Measurements from ENCODE around the gene DEXI. TPM values are rescaled to one million over a fixed set of nuclear protein-coding genes. Genes with fewer than 3 reads are reported as not detected.

Gene DEXI
- total and polyA plus RNA-seq, 2 of the 13 experiments (the other 11 are each of a cell fraction or from before 2014, with no cell fraction given), result 51.5 to 70.4 TPM

- TF ChIP-seq, protein P1, sequence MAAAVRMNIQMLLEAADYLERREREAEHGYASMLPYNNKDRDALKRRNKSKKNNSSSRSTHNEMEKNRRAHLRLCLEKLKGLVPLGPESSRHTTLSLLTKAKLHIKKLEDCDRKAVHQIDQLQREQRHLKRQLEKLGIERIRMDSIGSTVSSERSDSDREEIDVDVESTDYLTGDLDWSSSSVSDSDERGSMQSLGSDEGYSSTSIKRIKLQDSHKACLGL (CRISPR knock-in tag; IDR thresholded peaks at IDR 0.05), result no peak; the same call in 1 of the 2 replicates
- TF ChIP-seq ZNF12 (CRISPR knock-in tag; IDR thresholded peaks at IDR 0.05) (no peak), ZNF343 (CRISPR knock-in tag; IDR thresholded peaks at IDR 0.05) (no peak; the same call in 1 of the 2 replicates), ZNF350 (CRISPR knock-in tag; IDR thresholded peaks at IDR 0.05; ENCODE audit: borderline replicate concordance, low read depth) (peak; percentile 40; the same call in 1 of the 2 replicates), PCBP1 (IDR thresholded peaks at IDR 0.05; ENCODE audit: borderline replicate concordance, low read depth, low read length) (no peak), CREB3 (CRISPR knock-in tag; IDR thresholded peaks at IDR 0.05) (no peak), HHEX (CRISPR knock-in tag; IDR thresholded peaks at IDR 0.05) (no peak), SNAPC4 (CRISPR knock-in tag; IDR thresholded peaks at IDR 0.05) (no peak), SIN3B (IDR thresholded peaks at IDR 0.05; ENCODE audit: low read length) (no peak), KAT2B (IDR thresholded peaks at IDR 0.05; ENCODE audit: borderline replicate concordance, low read depth, low read length) (no peak), ZNF660 (CRISPR knock-in tag; IDR thresholded peaks at IDR 0.05; ENCODE audit: borderline replicate concordance, low read depth) (no peak), CBFB (CRISPR knock-in tag; IDR thresholded peaks at IDR 0.05) (no peak), MBNL3 (CRISPR knock-in tag; conservative IDR thresholded peaks at IDR 0.05) (no peak), ZNF512 (CRISPR knock-in tag; IDR thresholded peaks at IDR 0.05) (no peak; the same call in 1 of the 2 replicates), KDM5A (IDR thresholded peaks at IDR 0.05; ENCODE audit: borderline replicate concordance, low read length) (0 out of 2 replicates have a peak, but pooled peaks have one; percentile 15)
- TF ChIP-seq, protein P2, sequence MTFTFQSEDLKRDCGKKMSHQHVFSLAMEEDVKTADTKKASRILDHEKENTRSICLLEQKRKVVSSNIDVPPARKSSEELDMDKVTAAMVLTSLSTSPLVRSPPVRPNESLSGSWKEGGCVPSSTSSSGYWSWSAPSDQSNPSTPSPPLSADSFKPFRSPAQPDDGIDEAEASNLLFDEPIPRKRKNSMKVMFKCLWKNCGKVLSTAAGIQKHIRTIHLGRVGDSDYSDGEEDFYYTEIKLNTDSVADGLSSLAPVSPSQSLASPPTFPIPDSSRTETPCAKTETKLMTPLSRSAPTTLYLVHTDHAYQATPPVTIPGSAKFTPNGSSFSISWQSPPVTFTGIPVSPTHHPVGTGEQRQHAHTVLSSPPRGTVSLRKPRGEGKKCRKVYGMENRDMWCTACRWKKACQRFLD (CRISPR knock-in tag; IDR thresholded peaks at IDR 0.05; ENCODE audit: borderline replicate concordance), result peak; percentile 62; the same call in 1 of the 2 replicates
- TF ChIP-seq, protein P3, sequence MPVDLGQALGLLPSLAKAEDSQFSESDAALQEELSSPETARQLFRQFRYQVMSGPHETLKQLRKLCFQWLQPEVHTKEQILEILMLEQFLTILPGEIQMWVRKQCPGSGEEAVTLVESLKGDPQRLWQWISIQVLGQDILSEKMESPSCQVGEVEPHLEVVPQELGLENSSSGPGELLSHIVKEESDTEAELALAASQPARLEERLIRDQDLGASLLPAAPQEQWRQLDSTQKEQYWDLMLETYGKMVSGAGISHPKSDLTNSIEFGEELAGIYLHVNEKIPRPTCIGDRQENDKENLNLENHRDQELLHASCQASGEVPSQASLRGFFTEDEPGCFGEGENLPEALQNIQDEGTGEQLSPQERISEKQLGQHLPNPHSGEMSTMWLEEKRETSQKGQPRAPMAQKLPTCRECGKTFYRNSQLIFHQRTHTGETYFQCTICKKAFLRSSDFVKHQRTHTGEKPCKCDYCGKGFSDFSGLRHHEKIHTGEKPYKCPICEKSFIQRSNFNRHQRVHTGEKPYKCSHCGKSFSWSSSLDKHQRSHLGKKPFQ (CRISPR knock-in tag; IDR thresholded peaks at IDR 0.05; ENCODE audit: insufficient replicate concordance), result peak; percentile 34
Observed at GRCh38 chr16:10941127-10941933, 938 bp downstream of the DEXI start (continued).
